ENCODE data around the gene POLR2E. TPM values are rescaled to one million over a fixed set of nuclear protein-coding genes. Genes with fewer than 3 reads are reported as not detected.

Gene POLR2E
- total RNA-seq, 1 donor from 2014 or later: 72.1 TPM

GRCh38 chr19:1076046-1076386, 19.2 kb downstream of the POLR2E start:
- intact Hi-C loops (cut with DNase I): no loop called here
- TF ChIP-seq CTCF (IDR thresholded peaks at IDR 0.05): no peak
- H3K27ac ChIP-seq: no peak overlapping the region

GRCh38 chr19:1074544-1075283, 20.5 kb downstream of the POLR2E start:
- no peak overlapping the region for H3K27ac ChIP-seq
- intact Hi-C loops (cut with DNase I): no loop called here
- DNase-seq (ENCODE audit: low spot score in 2 of 2): peak in 1 of 2 donors; percentile 83
- no peak overlapping the region for H3K4me3 ChIP-seq
- peaks cover 3% of the 10 kb centered on the region for H3K27me3 ChIP-seq
- peaks cover 0 to 5% of the 10 kb centered on the region in 2 donors for H3K4me1 ChIP-seq
- H3K36me3 ChIP-seq: no peaks in the 10 kb centered on the region
- TF ChIP-seq CTCF (IDR thresholded peaks at IDR 0.05): no peak
- no peaks in the 10 kb centered on the region for H3K9me3 ChIP-seq

More at GRCh38 chr19:1076046-1076386, 19.2 kb downstream of the POLR2E start:
- Histone ChIP-seq H3K36me3 (no peaks in the 10 kb centered on the region), H3K4me1 (no peaks in the 10 kb centered on the region), H3K27me3 (no peaks in the 10 kb centered on the region), H3K4me3 (no peak overlapping the region), H3K9me3 (no peaks in the 10 kb centered on the region)
- DNase-seq (ENCODE audit: low spot score in 2 of 2): no peak

- Histone ChIP-seq H3K27ac (no peak overlapping the region), H3K27me3 (peaks cover 4% of the 10 kb centered on the region), H3K4me3 (no peak overlapping the region), H3K9me3 (no peaks in the 10 kb centered on the region), H3K4me1 (peaks cover 0 to 5% of the 10 kb centered on the region in 2 donors), H3K36me3 (no peaks in the 10 kb centered on the region)
- intact Hi-C loops (cut with DNase I): no loop called here
- no peak for TF ChIP-seq CTCF (IDR thresholded peaks at IDR 0.05)
- DNase-seq (ENCODE audit: low spot score in 2 of 2): no peak
These were observed 21.1 kb downstream of the POLR2E start for GRCh38 chr19:1073956-1074517.

- DNase-seq (ENCODE audit: low spot score in 2 of 2): no peak
- intact Hi-C loops (cut with DNase I): no loop called here
- Histone ChIP-seq H3K4me1 (peaks cover 0 to 5% of the 10 kb centered on the region in 2 donors), H3K9me3 (no peaks in the 10 kb centered on the region), H3K27ac (no peak overlapping the region), H3K4me3 (no peak overlapping the region), H3K27me3 (peaks cover 11% of the 10 kb centered on the region), H3K36me3 (no peaks in the 10 kb centered on the region)
- TF ChIP-seq CTCF (IDR thresholded peaks at IDR 0.05): no peak
These were observed 21.9 kb downstream of the POLR2E start for GRCh38 chr19:1073063-1073955.

GRCh38 chr19:1072371-1073015, 22.7 kb downstream of the POLR2E start:
- intact Hi-C loops (cut with DNase I): no loop called here
- Histone ChIP-seq H3K27ac (no peak overlapping the region), H3K27me3 (peaks cover 16% of the 10 kb centered on the region), H3K4me3 (no peak overlapping the region), H3K36me3 (no peaks in the 10 kb centered on the region), H3K4me1 (peaks cover 0 to 5% of the 10 kb centered on the region in 2 donors), H3K9me3 (no peaks in the 10 kb centered on the region)
- no peak for TF ChIP-seq CTCF (IDR thresholded peaks at IDR 0.05)
- DNase-seq (ENCODE audit: low spot score in 2 of 2): no peak

All from ascending aorta (tissue), 2 donors.